ENCODE results near the gene F11R.

DNA sequence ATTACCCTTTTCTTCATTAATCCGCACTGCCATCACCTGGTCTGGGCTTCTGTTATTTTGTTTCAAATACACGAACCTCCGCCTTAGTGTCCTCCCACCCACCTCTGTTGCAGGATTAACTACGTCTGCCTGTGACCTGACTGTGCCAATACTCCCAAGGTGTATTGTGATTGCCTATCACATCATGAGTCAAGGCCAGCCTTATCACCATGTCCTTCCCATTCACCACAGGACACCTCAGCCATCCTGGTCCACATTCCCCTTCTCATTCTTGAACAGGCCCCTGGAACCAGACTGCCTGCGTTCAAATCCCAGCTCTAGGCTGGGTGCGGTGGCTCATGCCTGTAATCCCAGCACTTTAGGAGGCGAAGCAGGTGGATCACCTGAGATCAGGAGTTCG is 14.4 kb downstream of the F11R start:
- TF ChIP-seq, protein P1, sequence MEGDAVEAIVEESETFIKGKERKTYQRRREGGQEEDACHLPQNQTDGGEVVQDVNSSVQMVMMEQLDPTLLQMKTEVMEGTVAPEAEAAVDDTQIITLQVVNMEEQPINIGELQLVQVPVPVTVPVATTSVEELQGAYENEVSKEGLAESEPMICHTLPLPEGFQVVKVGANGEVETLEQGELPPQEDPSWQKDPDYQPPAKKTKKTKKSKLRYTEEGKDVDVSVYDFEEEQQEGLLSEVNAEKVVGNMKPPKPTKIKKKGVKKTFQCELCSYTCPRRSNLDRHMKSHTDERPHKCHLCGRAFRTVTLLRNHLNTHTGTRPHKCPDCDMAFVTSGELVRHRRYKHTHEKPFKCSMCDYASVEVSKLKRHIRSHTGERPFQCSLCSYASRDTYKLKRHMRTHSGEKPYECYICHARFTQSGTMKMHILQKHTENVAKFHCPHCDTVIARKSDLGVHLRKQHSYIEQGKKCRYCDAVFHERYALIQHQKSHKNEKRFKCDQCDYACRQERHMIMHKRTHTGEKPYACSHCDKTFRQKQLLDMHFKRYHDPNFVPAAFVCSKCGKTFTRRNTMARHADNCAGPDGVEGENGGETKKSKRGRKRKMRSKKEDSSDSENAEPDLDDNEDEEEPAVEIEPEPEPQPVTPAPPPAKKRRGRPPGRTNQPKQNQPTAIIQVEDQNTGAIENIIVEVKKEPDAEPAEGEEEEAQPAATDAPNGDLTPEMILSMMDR (IDR thresholded peaks at IDR 0.05), result no peak
- no peak for TF ChIP-seq POLR2A (IDR thresholded peaks at IDR 0.05)

All from testis (tissue), 2 donors.